Nephron (organoid): ENCODE data around the gene CYP26A1.
"Not testable (repeated sequence)": the region's sequence is repeated elsewhere in the genome, so short reads cannot be mapped to it uniquely, and the experiment has no call there.

Experiments
- H3K27ac Mint-ChIP-seq, 3 experiments: 2 replicates each; pipeline ENCODE4 v1.8.0; 2020; ENCODE audit warnings: mixed read lengths in 3 of 3, mild to moderate bottlenecking in 2 of 3, moderate library complexity in 1 of 3
- H3K27me3 Mint-ChIP-seq: 2 replicates; pipeline ENCODE4 v1.8.0; 2021; ENCODE audit warnings: low read depth, mild to moderate bottlenecking, moderate library complexity, mixed read lengths
- H3K36me3 Mint-ChIP-seq: 2 replicates; pipeline ENCODE4 v1.8.0; 2020; ENCODE audit warnings: low read depth, mixed read lengths
- H3K4me1 Mint-ChIP-seq: 2 replicates; pipeline ENCODE4 v1.8.0; 2020; ENCODE audit warnings: mixed read lengths
- H3K4me3 Mint-ChIP-seq, 3 experiments: 2 replicates each; pipeline ENCODE4 v1.8.0; 2020; ENCODE audit warnings: mild to moderate bottlenecking in 3 of 3, mixed read lengths in 3 of 3, moderate library complexity in 2 of 3
- H3K9me3 Mint-ChIP-seq: 2 replicates; pipeline ENCODE4 v1.8.0; 2020; ENCODE audit warnings: mixed read lengths
- CTCF ChIP-seq, 3 experiments: fragments of 200-600 bp; sonication (generic); IDR thresholded peaks; one replicate each; pipeline ENCODE4 v1.5.0; 2021; ENCODE audit warnings: antibody characterized with exemption in 3 of 3; ENCODE audit not compliant: unreplicated experiment in 3 of 3

CYP26A1 gene

GRCh38 chr10:93097386-93097785, 23.7 kb downstream of the CYP26A1 start:
- TF ChIP-seq CTCF (IDR thresholded peaks at IDR 0.05; ENCODE audit: unreplicated experiment in 3 of 3), result no peak
- Mint-ChIP-seq H3K27ac (no peak overlapping the region), H3K36me3 (no peaks in the 10 kb centered on the region), H3K9me3 (no peaks in the 10 kb centered on the region), H3K4me1 (no peaks in the 10 kb centered on the region), H3K27me3 (no peaks in the 10 kb centered on the region), H3K4me3 (no peak overlapping the region)

GRCh38 chr10:93098816-93099215, 25.1 kb downstream of the CYP26A1 start:
- Mint-ChIP-seq H3K4me1 (no peaks in the 10 kb centered on the region), H3K4me3 (no peak overlapping the region), H3K36me3 (peaks cover under 1% of the 10 kb centered on the region), H3K27me3 (no peaks in the 10 kb centered on the region), H3K9me3 (peaks cover 6% of the 10 kb centered on the region), H3K27ac (no peak overlapping the region)
- no peak for TF ChIP-seq CTCF (IDR thresholded peaks at IDR 0.05; ENCODE audit: unreplicated experiment in 3 of 3)

- Mint-ChIP-seq H3K9me3 (peaks cover 8% of the 10 kb centered on the region), H3K4me1 (no peaks in the 10 kb centered on the region), H3K4me3 (no peak overlapping the region), H3K36me3 (peaks cover 4% of the 10 kb centered on the region), H3K27me3 (no peaks in the 10 kb centered on the region), H3K27ac (no peak overlapping the region)
- TF ChIP-seq CTCF (IDR thresholded peaks at IDR 0.05; ENCODE audit: unreplicated experiment in 3 of 3), result no peak
Observed at GRCh38 chr10:93099670-93100069, 26.0 kb downstream of the CYP26A1 start.

DNA sequence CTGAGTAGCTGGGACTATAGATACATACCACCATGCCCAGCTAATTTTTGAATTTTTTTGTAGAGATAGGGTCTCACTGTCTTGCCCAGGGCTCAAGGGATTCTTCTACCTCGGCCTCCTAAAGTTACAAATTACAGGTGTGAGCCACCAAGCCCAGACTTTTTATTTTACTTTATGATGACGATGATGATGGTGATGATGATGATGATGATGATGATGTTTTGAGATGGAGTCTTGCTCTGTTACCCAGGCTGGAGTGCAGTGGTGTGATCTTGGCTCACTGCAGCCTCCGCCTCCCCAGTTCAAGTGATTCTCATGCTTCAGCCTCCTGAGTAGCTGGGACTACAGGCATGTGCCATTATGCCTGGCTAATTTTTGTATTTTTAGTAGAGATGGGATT, 27.5 kb downstream of the CYP26A1 start:
- H3K36me3 Mint-ChIP-seq, H3K4me3 Mint-ChIP-seq, H3K27ac Mint-ChIP-seq, H3K4me1 Mint-ChIP-seq, H3K9me3 Mint-ChIP-seq, H3K27me3 Mint-ChIP-seq: not testable (repeated sequence)

GRCh38 chr10:93103953-93104352, 30.3 kb downstream of the CYP26A1 start:
- peaks cover 4% of the 10 kb centered on the region for H3K36me3 Mint-ChIP-seq
- no peak overlapping the region for H3K27ac Mint-ChIP-seq
- no peaks in the 10 kb centered on the region for H3K27me3 Mint-ChIP-seq
- H3K4me3 Mint-ChIP-seq, result no peak overlapping the region
- no peaks in the 10 kb centered on the region for H3K4me1 Mint-ChIP-seq
- peaks cover 23% of the 10 kb centered on the region for H3K9me3 Mint-ChIP-seq
- TF ChIP-seq CTCF (IDR thresholded peaks at IDR 0.05; ENCODE audit: unreplicated experiment in 3 of 3), result no peak

GRCh38 chr10:93106631-93107072, 33.0 kb downstream of the CYP26A1 start:
- Mint-ChIP-seq H3K4me1 (no peaks in the 10 kb centered on the region), H3K4me3 (no peak overlapping the region), H3K9me3 (peaks cover 29% of the 10 kb centered on the region), H3K27me3 (no peaks in the 10 kb centered on the region), H3K36me3 (peaks cover 4% of the 10 kb centered on the region), H3K27ac (no peak overlapping the region)
- no peak for TF ChIP-seq CTCF (IDR thresholded peaks at IDR 0.05; ENCODE audit: unreplicated experiment in 3 of 3)
